Measurements from ENCODE around the gene ACADL. TPM values are rescaled to one million over a fixed set of nuclear protein-coding genes. Genes with fewer than 3 reads are reported as not detected.

ACADL gene
- polyA plus RNA-seq, 1 donor from 2014 or later = not detected

- H3K27me3 ChIP-seq (ENCODE audit: insufficient read depth, low read depth, low read length) = peaks cover 32% of the 10 kb centered on the region
- H3K4me2 ChIP-seq (ENCODE audit: low read length) = no peak overlapping the region
- no peak overlapping the region for H3K9ac ChIP-seq (ENCODE audit: low read length)
- no peaks in the 10 kb centered on the region for H4K20me1 ChIP-seq (ENCODE audit: insufficient read depth)
- TF ChIP-seq CTCF (IDR thresholded peaks at IDR 0.05; ENCODE audit: poor library complexity, severe bottlenecking) (no peak), RAD21 (conservative IDR thresholded peaks at IDR 0.05) (no peak)
- H2AFZ ChIP-seq (ENCODE audit: low read depth, low read length) = no peak overlapping the region
- no peaks in the 10 kb centered on the region for H3K9me3 ChIP-seq (ENCODE audit: low read length)
- no peaks in the 10 kb centered on the region for H3K79me2 ChIP-seq (replicated peaks; ENCODE audit: insufficient read depth, low read length)
- no peaks in the 10 kb centered on the region for H3F3A ChIP-seq (ENCODE audit: insufficient read depth, low read length, poor library complexity, severe bottlenecking)
- no peaks in the 10 kb centered on the region for H3K9me2 ChIP-seq (ENCODE audit: insufficient read depth, low read length)
- H3K36me3 ChIP-seq (ENCODE audit: insufficient read depth, low read length) = no peaks in the 10 kb centered on the region
- no peak overlapping the region for H3K4me3 ChIP-seq (ENCODE audit: low read length)
- H3K27ac ChIP-seq (ENCODE audit: low read length) = no peak overlapping the region
Observed at GRCh38 chr2:210228586-210228985, 3.3 kb upstream of the ACADL start.

GRCh38 chr2:210227290-210228088 lies 2.2 kb upstream of the ACADL start:
- no peak overlapping the region for H3K27ac ChIP-seq (ENCODE audit: low read length)
- TF ChIP-seq EZH2 (IDR thresholded peaks at IDR 0.05; ENCODE audit: borderline replicate concordance, insufficient read depth, low read length, poor library complexity, severe bottlenecking) (no peak), TAF1 (IDR thresholded peaks at IDR 0.05; ENCODE audit: low read depth) (no peak), EP300 (conservative IDR thresholded peaks at IDR 0.05; ENCODE audit: poor library complexity, severe bottlenecking) (no peak), POLR2AphosphoS5 (IDR thresholded peaks at IDR 0.05) (no peak), MXI1 (conservative IDR thresholded peaks at IDR 0.05; ENCODE audit: poor library complexity, severe bottlenecking) (no peak), REST (IDR thresholded peaks at IDR 0.05; ENCODE audit: borderline replicate concordance) (no peak), CTCF (IDR thresholded peaks at IDR 0.05; ENCODE audit: poor library complexity, severe bottlenecking) (no peak), SMC3 (conservative IDR thresholded peaks at IDR 0.05; ENCODE audit: poor library complexity) (no peak), RAD21 (conservative IDR thresholded peaks at IDR 0.05) (no peak)
- H4K20me1 ChIP-seq (ENCODE audit: insufficient read depth) = no peaks in the 10 kb centered on the region
- H3K27me3 ChIP-seq (ENCODE audit: insufficient read depth, low read depth, low read length) = peaks cover 38% of the 10 kb centered on the region
- no peak overlapping the region for H2AFZ ChIP-seq (ENCODE audit: low read depth, low read length)
- no peak overlapping the region for H3K4me3 ChIP-seq (ENCODE audit: low read length)
- no peaks in the 10 kb centered on the region for H3F3A ChIP-seq (ENCODE audit: insufficient read depth, low read length, poor library complexity, severe bottlenecking)
- no peak overlapping the region for H3K4me2 ChIP-seq (ENCODE audit: low read length)
- no peaks in the 10 kb centered on the region for H3K9me3 ChIP-seq (ENCODE audit: low read length)
- no peaks in the 10 kb centered on the region for H3K79me2 ChIP-seq (replicated peaks; ENCODE audit: insufficient read depth, low read length)
- H3K9me2 ChIP-seq (ENCODE audit: insufficient read depth, low read length) = no peaks in the 10 kb centered on the region
- no peaks in the 10 kb centered on the region for H3K36me3 ChIP-seq (ENCODE audit: insufficient read depth, low read length)
- H3K9ac ChIP-seq (ENCODE audit: low read length) = no peak overlapping the region
